ENCODE results near the gene ARHGAP15.

The ARHGAP15 gene

GRCh38 chr2:143230506-143231253, 101.5 kb downstream of the ARHGAP15 start:
- no peak overlapping the region for H3K4me3 ChIP-seq (ENCODE audit: low read length)
- TF ChIP-seq CTCF (conservative IDR thresholded peaks at IDR 0.05; ENCODE audit: low read depth, low read length): peak; percentile 9
- no peak for DNase-seq (ENCODE audit: low read depth)

- no peak for TF ChIP-seq CTCF (conservative IDR thresholded peaks at IDR 0.05; ENCODE audit: low read depth, low read length)
- H3K4me3 ChIP-seq (ENCODE audit: low read length): no peak overlapping the region
- DNase-seq (ENCODE audit: low read depth): no peak
These were observed 102.0 kb downstream of the ARHGAP15 start for GRCh38 chr2:143231254-143231645.

GRCh38 chr2:143237146-143237777, 108.0 kb downstream of the ARHGAP15 start:
- H3K4me3 ChIP-seq (ENCODE audit: low read length): no peak overlapping the region
- DNase-seq (ENCODE audit: low read depth): no peak
- no peak for TF ChIP-seq CTCF (conservative IDR thresholded peaks at IDR 0.05; ENCODE audit: low read depth, low read length)

- no peak overlapping the region for H3K4me3 ChIP-seq (ENCODE audit: low read length)
- TF ChIP-seq CTCF (conservative IDR thresholded peaks at IDR 0.05; ENCODE audit: low read depth, low read length): no peak
- no peak for DNase-seq (ENCODE audit: low read depth)
These were observed 112.3 kb downstream of the ARHGAP15 start for GRCh38 chr2:143241403-143242088.

GRCh38 chr2:143246246-143246645, 117.0 kb downstream of the ARHGAP15 start:
- H3K4me3 ChIP-seq (ENCODE audit: low read length): no peak overlapping the region
- no peak for TF ChIP-seq CTCF (conservative IDR thresholded peaks at IDR 0.05; ENCODE audit: low read depth, low read length)

GRCh38 chr2:143246815-143247744, 117.9 kb downstream of the ARHGAP15 start:
- H3K4me3 ChIP-seq (ENCODE audit: low read length): no peak overlapping the region
- TF ChIP-seq CTCF (conservative IDR thresholded peaks at IDR 0.05; ENCODE audit: low read depth, low read length): no peak
- DNase-seq (ENCODE audit: low read depth): no peak

More at GRCh38 chr2:143246246-143246645, 117.0 kb downstream of the ARHGAP15 start:
- no peak for DNase-seq (ENCODE audit: low read depth)

Measured in retinal pigment epithelial cell (primary cell).